ENCODE results near the gene MCCC2. TPM values are rescaled to one million over a fixed set of nuclear protein-coding genes. Genes with fewer than 3 reads are reported as not detected.
"Not testable (repeated sequence)": the region's sequence is repeated elsewhere in the genome, so short reads cannot be mapped to it uniquely, and the experiment has no call there.

Gene MCCC2
- 10 to 100 TPM; 23.5 to 43.9 (median 34.4) TPM for total RNA-seq

- Histone ChIP-seq H3K4me3 (peak within 1 kb of the TSS; percentile 40 to 91 (median 68)), H3K27me3 (no peaks in the 10 kb centered on the region), H3K4me1 (peaks cover 16 to 38% (median 17%) of the 10 kb centered on the region in 4 donors), H3K36me3 (no peaks in the 10 kb centered on the region), H3K27ac (peak within 1 kb of the TSS; percentile 76 to 90 (median 86)), H3K9me3 (no peaks in the 10 kb centered on the region)
- WGBS, 2 donors, result 0 to 2% methylated on average over 13 to 41 of the region's 56 CpGs
- DNase-seq (peak; percentile 98 to 100), ATAC-seq (ENCODE audit: low FRiP score in 2 of 2) (peak; percentile 100)
- TF ChIP-seq POLR2AphosphoS5 (IDR thresholded peaks at IDR 0.05) (peak; percentile 67 to 86), POLR2A (IDR thresholded peaks at IDR 0.05) (peak in 3 of 4 donors; percentile 62 to 79 (median 69))
- TF ChIP-seq, protein P1, sequence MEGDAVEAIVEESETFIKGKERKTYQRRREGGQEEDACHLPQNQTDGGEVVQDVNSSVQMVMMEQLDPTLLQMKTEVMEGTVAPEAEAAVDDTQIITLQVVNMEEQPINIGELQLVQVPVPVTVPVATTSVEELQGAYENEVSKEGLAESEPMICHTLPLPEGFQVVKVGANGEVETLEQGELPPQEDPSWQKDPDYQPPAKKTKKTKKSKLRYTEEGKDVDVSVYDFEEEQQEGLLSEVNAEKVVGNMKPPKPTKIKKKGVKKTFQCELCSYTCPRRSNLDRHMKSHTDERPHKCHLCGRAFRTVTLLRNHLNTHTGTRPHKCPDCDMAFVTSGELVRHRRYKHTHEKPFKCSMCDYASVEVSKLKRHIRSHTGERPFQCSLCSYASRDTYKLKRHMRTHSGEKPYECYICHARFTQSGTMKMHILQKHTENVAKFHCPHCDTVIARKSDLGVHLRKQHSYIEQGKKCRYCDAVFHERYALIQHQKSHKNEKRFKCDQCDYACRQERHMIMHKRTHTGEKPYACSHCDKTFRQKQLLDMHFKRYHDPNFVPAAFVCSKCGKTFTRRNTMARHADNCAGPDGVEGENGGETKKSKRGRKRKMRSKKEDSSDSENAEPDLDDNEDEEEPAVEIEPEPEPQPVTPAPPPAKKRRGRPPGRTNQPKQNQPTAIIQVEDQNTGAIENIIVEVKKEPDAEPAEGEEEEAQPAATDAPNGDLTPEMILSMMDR (IDR thresholded peaks at IDR 0.05), result no peak
These were observed at the start of gene MCCC2 for GRCh38 chr5:71586941-71587765. MCCC2 (plus strand) TSS chr5:71587340; CDS start chr5:71587426, 86 bp downstream.

GRCh38 chr5:71537687-71538086, 49.5 kb upstream of the MCCC2 start:
- Histone ChIP-seq H3K9me3 (no peaks in the 10 kb centered on the region), H3K36me3 (peaks cover 18 to 85% (median 21%) of the 10 kb centered on the region in 4 donors), H3K27me3 (no peaks in the 10 kb centered on the region), H3K4me1 (no peaks in the 10 kb centered on the region), H3K4me3 (no peak overlapping the region), H3K27ac (no peak overlapping the region)
- WGBS, 2 donors, result 79% methylated on average over 3 of the region's 3 CpGs
- ATAC-seq (ENCODE audit: low FRiP score in 2 of 2) (no peak), DNase-seq (no peak)
- TF ChIP-seq, protein P1 (IDR thresholded peaks at IDR 0.05), result no peak
- TF ChIP-seq EP300 (IDR thresholded peaks at IDR 0.05) (no peak), POLR2AphosphoS5 (IDR thresholded peaks at IDR 0.05) (no peak), POLR2A (IDR thresholded peaks at IDR 0.05) (no peak)

DNA sequence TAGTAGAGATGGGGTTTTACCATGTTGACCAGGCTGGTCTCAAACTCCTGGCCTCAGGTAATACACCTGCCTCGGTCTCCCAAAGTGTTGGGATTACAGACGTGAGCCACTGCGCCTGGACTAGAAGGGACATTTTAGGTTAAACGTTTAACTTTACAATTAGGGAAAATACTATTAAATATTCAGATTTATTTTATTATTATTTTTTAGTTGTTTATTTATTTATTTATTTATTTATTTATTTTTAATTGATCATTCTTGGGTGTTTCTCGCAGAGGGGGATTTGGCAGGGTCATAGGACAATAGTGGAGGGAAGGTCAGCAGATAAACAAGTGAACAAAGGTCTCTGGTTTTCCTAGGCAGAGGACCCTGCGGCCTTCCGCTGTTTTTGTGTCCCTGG, 36.3 kb upstream of the MCCC2 start:
- not testable (repeated sequence) for ATAC-seq (ENCODE audit: low FRiP score in 2 of 2); DNase-seq; H3K9me3 ChIP-seq; H3K4me1 ChIP-seq; H3K27me3 ChIP-seq; H3K4me3 ChIP-seq; H3K27ac ChIP-seq
- H3K36me3 ChIP-seq, result peaks cover 21 to 84% (median 59%) of the 10 kb centered on the region in 4 donors
- 98 to 100% methylated on average over 7 of the region's 7 CpGs for WGBS, 2 donors

DNA sequence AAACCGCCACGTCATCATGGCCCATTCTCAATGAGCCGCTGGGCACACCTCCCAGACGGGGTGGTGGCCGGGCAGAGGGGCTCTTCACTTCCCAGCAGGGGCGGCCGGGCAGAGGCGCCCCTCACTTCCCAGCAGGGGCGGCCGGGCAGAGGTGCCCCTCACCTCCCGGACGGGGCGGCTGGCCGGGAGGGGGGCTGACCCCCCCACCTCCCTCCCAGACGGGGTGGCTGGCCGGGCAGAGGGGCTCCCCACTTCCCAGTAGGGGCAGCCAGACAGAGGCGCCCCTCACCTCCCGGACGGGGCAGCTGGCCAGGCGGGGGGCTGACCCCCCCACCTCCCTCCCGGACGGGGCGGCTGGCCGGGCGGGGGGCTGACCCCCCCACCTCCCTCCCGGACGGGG, 35.6 kb upstream of the MCCC2 start:
- H3K27ac ChIP-seq; H3K4me1 ChIP-seq; H3K9me3 ChIP-seq; H3K27me3 ChIP-seq; ATAC-seq (ENCODE audit: low FRiP score in 2 of 2); H3K4me3 ChIP-seq: not testable (repeated sequence)
- 97 to 99% methylated on average over 8 to 19 of the region's 27 CpGs for WGBS, 2 donors
- H3K36me3 ChIP-seq, result peaks cover 18 to 81% (median 58%) of the 10 kb centered on the region in 4 donors
- peak in 1 of 2 donors; percentile 60 for DNase-seq

DNA sequence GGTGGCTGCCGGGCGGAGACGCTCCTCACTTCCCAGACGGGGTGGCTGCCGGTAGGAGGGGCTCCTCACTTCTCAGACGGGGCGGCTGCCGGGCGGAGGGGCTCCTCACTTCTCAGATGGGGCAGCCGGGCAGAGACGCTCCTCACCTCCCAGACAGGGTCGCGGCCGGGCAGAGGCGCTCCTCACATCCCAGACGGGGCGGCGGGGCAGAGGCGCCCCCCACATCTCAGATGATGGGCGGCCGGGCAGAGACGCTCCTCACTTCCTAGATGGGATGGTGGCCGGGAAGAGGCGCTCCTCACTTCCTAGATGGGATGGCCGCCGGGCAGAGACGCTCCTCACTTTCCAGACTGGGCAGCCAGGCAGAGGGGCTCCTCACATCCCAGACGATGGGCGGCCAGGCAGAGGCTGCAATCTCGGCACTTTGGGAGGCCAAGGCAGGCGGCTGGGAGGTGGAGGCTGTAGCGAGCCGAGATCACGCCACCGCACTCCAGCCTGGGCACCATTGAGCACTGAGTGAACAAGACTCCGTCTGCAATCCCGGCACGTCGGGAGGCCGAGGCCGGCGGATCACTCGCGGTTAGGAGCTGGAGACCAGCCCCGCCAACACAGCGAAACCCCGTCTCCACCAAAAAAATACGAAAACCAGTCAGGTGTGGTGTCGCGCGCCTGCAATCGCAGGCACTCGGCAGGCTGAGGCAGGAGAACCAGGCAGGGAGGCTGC, 35.0 kb upstream of the MCCC2 start:
- not testable (repeated sequence) for H3K9me3 ChIP-seq; ATAC-seq (ENCODE audit: low FRiP score in 2 of 2); H3K27me3 ChIP-seq; H3K27ac ChIP-seq; H3K4me1 ChIP-seq; H3K4me3 ChIP-seq
- DNase-seq, result peak in 1 of 2 donors; percentile 76
- WGBS, 2 donors, result 96 to 100% methylated on average over 5 to 34 of the region's 53 CpGs
- peaks cover 18 to 81% (median 56%) of the 10 kb centered on the region in 4 donors for H3K36me3 ChIP-seq

GRCh38 chr5:71563161-71563560, 24.0 kb upstream of the MCCC2 start:
- Histone ChIP-seq H3K27me3 (no peaks in the 10 kb centered on the region), H3K9me3 (no peaks in the 10 kb centered on the region), H3K4me3 (no peak overlapping the region), H3K4me1 (no peaks in the 10 kb centered on the region), H3K36me3 (peaks cover 25 to 75% (median 35%) of the 10 kb centered on the region in 4 donors), H3K27ac (no peak overlapping the region)
- no peak for DNase-seq
- ATAC-seq (ENCODE audit: low FRiP score in 2 of 2), result no peak
- 94 to 99% methylated on average over 4 of the region's 4 CpGs for WGBS, 2 donors
- TF ChIP-seq, protein P1 (IDR thresholded peaks at IDR 0.05), result no peak
- TF ChIP-seq POLR2A (IDR thresholded peaks at IDR 0.05), result no peak
- no peak for TF ChIP-seq POLR2AphosphoS5 (IDR thresholded peaks at IDR 0.05)
- no peak for TF ChIP-seq EP300 (IDR thresholded peaks at IDR 0.05)
